HCT116 (cell line): ENCODE measurements around the gene CFAP119.

Experiments used
- EZH2 ChIP-seq: fragments of 200-600 bp; sonication (generic); IDR thresholded peaks from 2 replicates; pipeline ENCODE4 v1.6.1; 2017; ENCODE audit warnings: antibody characterized with exemption, mixed run types
- POLR2A ChIP-seq: IDR thresholded peaks from 2 replicates; pipeline ENCODE4 v1.7.0; 2011; ENCODE audit warnings: borderline replicate concordance; ENCODE audit not compliant: insufficient read depth, insufficient read length; ENCODE audit errors: extremely low read depth
- RAD21 ChIP-seq: IDR thresholded peaks from 2 replicates; pipeline ENCODE4 v1.6.1; 2012; ENCODE audit warnings: low read depth, mild to moderate bottlenecking
- SRF ChIP-seq: IDR thresholded peaks from 2 replicates; pipeline ENCODE4 v1.6.1; 2012; ENCODE audit warnings: low read depth
- ZNF274 ChIP-seq: fragments of 200-500 bp; sonication (Bioruptor generic); IDR thresholded peaks from 2 replicates; pipeline ENCODE4 v1.6.1; 2014; ENCODE audit warnings: mild to moderate bottlenecking, low read depth, low read length, inconsistent platforms
- TF ChIP-seq, protein P1 (sequence below), 3 experiments: fragments of 200-600 bp in 1 of 3; sonication (generic) in 1 of 3; IDR thresholded peaks in 2 of 3; conservative IDR thresholded peaks in 1 of 3; 2 replicates each; pipeline ENCODE4 v1.5.1; 2012 to 2017; ENCODE audit warnings: low read depth in 2 of 3, low read length in 2 of 3, antibody characterized with exemption in 1 of 3, borderline replicate concordance in 1 of 3, control low read depth in 1 of 3, mild to moderate bottlenecking in 1 of 3, mixed read lengths in 1 of 3, mixed run types in 1 of 3, moderate library complexity in 1 of 3; ENCODE audit not compliant: insufficient read depth in 1 of 3

DNA sequence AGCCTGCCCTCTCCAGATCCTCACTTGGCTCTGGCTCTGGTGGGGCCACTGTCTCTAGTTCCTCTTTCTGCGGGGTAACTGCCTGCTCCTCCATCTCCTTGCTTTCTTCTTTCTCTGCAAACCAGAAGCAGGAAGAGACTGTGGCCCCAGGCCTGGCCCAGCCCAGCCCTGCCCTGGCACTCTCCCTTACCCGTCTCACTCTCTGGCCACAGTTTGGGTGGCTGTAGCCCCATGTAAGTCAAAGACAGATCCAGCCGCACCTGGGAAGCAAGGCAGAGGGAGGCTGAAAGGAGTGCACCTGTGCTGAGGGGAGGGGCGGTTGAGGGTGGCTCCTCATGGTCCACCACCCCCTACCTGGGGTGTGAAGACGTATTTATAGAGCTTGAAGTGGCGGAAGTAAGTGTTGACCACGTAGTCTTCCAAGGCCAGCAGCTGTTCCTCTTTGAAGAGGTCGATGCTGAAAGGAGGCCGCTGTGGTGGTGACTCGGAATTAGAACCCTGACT is 2.8 kb downstream of the CFAP119 start:
- TF ChIP-seq RAD21 (no peak), POLR2A (no peak), EZH2 (no peak), SRF (no peak), ZNF274 (no peak)
- TF ChIP-seq, protein P1, sequence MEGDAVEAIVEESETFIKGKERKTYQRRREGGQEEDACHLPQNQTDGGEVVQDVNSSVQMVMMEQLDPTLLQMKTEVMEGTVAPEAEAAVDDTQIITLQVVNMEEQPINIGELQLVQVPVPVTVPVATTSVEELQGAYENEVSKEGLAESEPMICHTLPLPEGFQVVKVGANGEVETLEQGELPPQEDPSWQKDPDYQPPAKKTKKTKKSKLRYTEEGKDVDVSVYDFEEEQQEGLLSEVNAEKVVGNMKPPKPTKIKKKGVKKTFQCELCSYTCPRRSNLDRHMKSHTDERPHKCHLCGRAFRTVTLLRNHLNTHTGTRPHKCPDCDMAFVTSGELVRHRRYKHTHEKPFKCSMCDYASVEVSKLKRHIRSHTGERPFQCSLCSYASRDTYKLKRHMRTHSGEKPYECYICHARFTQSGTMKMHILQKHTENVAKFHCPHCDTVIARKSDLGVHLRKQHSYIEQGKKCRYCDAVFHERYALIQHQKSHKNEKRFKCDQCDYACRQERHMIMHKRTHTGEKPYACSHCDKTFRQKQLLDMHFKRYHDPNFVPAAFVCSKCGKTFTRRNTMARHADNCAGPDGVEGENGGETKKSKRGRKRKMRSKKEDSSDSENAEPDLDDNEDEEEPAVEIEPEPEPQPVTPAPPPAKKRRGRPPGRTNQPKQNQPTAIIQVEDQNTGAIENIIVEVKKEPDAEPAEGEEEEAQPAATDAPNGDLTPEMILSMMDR (IDR thresholded peaks at IDR 0.05 in 2 of 3, conservative IDR thresholded peaks at IDR 0.05 in 1 of 3; ENCODE audit: borderline replicate concordance in 1 of 3, insufficient read depth in 1 of 3, low read depth in 2 of 3, low read length in 2 of 3) = no peak
